Keratinocyte (primary cell): ENCODE measurements around the gene TFF1.

Experiments used
- EZH2 ChIP-seq: IDR thresholded peaks from one replicate; pipeline ENCODE4 v1.6.1; 2012; ENCODE audit warnings: inconsistent platforms, mild to moderate bottlenecking, low read length, moderate library complexity
- TF ChIP-seq, protein P1 (sequence below), 3 experiments: IDR thresholded peaks in 1 of 3; conservative IDR thresholded peaks in 1 of 3; optimal IDR thresholded peaks in 1 of 3; 2 replicates in 2 of 3; 3 replicates in 1 of 3; pipeline versions ENCODE3 to v1.5.1; 2011; ENCODE audit warnings: low read length in 3 of 3, mild to moderate bottlenecking in 3 of 3, moderate library complexity in 2 of 3, control low read depth in 1 of 3, inconsistent platforms in 1 of 3; ENCODE audit not compliant: insufficient read depth in 2 of 3; ENCODE audit errors: extremely low read depth in 1 of 3

DNA sequence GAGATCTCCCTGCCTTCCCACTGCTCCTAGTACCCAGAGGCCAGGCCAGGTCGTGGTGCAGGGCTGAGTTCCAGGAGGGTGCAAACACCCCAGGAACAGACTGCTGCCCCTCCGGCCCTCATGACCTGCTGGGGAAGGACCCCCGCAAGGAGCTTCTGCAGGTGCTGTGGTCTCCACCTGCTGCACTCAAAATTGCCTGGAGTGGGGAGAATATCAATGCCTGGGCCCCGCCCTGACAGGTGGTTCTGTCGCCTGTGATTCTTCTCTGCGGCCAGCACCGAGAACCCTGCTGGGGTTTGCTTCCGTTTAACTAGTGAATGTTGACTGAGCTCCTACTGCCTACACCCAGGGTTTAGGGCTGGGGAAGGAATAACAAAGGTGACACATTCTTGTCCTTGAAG, 49.0 kb downstream of the TFF1 start:
- TF ChIP-seq EZH2 = no peak
- TF ChIP-seq, protein P1, sequence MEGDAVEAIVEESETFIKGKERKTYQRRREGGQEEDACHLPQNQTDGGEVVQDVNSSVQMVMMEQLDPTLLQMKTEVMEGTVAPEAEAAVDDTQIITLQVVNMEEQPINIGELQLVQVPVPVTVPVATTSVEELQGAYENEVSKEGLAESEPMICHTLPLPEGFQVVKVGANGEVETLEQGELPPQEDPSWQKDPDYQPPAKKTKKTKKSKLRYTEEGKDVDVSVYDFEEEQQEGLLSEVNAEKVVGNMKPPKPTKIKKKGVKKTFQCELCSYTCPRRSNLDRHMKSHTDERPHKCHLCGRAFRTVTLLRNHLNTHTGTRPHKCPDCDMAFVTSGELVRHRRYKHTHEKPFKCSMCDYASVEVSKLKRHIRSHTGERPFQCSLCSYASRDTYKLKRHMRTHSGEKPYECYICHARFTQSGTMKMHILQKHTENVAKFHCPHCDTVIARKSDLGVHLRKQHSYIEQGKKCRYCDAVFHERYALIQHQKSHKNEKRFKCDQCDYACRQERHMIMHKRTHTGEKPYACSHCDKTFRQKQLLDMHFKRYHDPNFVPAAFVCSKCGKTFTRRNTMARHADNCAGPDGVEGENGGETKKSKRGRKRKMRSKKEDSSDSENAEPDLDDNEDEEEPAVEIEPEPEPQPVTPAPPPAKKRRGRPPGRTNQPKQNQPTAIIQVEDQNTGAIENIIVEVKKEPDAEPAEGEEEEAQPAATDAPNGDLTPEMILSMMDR (optimal IDR thresholded peaks at IDR 0.05 in 1 of 3, IDR thresholded peaks at IDR 0.05 in 1 of 3, conservative IDR thresholded peaks at IDR 0.05 in 1 of 3; ENCODE audit: extremely low read depth in 1 of 3, insufficient read depth in 2 of 3, low read length in 3 of 3) = no peak
